Thoracic aorta (tissue), 2 donors: Measurements from ENCODE around the gene TST. TPM values are rescaled to one million over a fixed set of nuclear protein-coding genes. Genes with fewer than 3 reads are reported as not detected.

Experiments
- ATAC-seq: fragments of 150-250 bp; one replicate; pipeline ENCODE4 v1.8.0; 2017; ENCODE audit warnings: low read depth; ENCODE audit not compliant: insufficient number of reproducible peaks, low FRiP score
- DNase-seq: peaks from one replicate; pipeline ENCODE4 v3.0.0-alpha.2; 2020; ENCODE audit warnings: low spot score
- H3K27ac ChIP-seq, 2 donors: fragments of 200-600 bp; sonication (generic); 1 replicate in 1 of 2; 2 replicates in 1 of 2; pipeline ENCODE4 v1.5.1; 2016; ENCODE audit warnings: mild to moderate bottlenecking in 2 of 2, moderate library complexity in 2 of 2
- H3K27me3 ChIP-seq: fragments of 200-600 bp; sonication (generic); replicated peaks from 2 replicates; pipeline ENCODE4 v1.6.0; 2016; ENCODE audit warnings: mild to moderate bottlenecking; ENCODE audit not compliant: insufficient read depth
- H3K36me3 ChIP-seq: fragments of 200-600 bp; sonication (generic); one replicate; pipeline ENCODE4 v1.5.1; 2016
- H3K4me1 ChIP-seq, 2 donors: fragments of 200-600 bp; sonication (generic); 1 replicate in 1 of 2; 2 replicates in 1 of 2; pipeline versions ENCODE4 v1.5.1 to v1.6.0; 2016; ENCODE audit warnings: low read depth in 2 of 2, mild to moderate bottlenecking in 1 of 2; ENCODE audit not compliant: control insufficient read depth in 1 of 2
- H3K4me3 ChIP-seq: fragments of 200-600 bp; sonication (generic); 2 replicates; pipeline ENCODE4 v1.5.1; 2016; ENCODE audit warnings: mild to moderate bottlenecking
- H3K9me3 ChIP-seq: fragments of 200-600 bp; sonication (generic); 2 replicates; pipeline ENCODE4 v1.5.1; 2016
- total RNA-seq, 2 donors: library from RNA; depleted of rRNA; stranded (reverse); fragments of >200 nt; gene quantifications; one replicate each; pipeline versions ENCODE4 v1.1.0 to v1.2.3, GENCODE V29; 2016
- TF ChIP-seq, protein P1 (sequence below): fragments of 200-600 bp; sonication (generic); IDR thresholded peaks from one replicate; pipeline ENCODE4 v1.5.1; 2019; ENCODE audit warnings: antibody characterized with exemption

TST gene
- total RNA-seq, 2 donors from 2014 or later: 8.5 to 26.9 TPM

DNA sequence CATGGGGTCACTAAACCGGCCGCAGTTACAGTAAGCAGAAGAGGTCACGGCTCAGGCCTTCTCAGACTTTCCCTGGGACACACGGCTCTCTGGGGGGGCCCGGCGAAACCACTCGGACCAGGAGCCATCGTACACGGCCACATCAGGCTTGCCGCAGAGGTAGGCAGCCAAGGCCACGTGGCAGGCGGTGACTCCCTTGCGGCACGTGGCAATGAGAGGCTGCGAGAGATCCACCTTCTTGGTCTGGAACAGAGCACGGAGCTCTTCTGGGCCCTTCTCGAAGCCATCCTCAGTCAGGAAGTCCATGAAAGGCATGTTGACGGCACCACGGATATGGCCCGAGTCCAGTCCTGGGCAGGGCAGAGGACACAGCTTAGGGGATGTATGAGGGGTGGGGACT lies 8.3 kb downstream of the TST start:
- ATAC-seq (no peak), DNase-seq (no peak)
- Histone ChIP-seq H3K27ac (no peak overlapping the region), H3K36me3 (no peaks in the 10 kb centered on the region), H3K9me3 (no peaks in the 10 kb centered on the region), H3K4me1 (no peaks in the 10 kb centered on the region), H3K4me3 (no peak overlapping the region), H3K27me3 (no peaks in the 10 kb centered on the region)
- TF ChIP-seq, protein P1, sequence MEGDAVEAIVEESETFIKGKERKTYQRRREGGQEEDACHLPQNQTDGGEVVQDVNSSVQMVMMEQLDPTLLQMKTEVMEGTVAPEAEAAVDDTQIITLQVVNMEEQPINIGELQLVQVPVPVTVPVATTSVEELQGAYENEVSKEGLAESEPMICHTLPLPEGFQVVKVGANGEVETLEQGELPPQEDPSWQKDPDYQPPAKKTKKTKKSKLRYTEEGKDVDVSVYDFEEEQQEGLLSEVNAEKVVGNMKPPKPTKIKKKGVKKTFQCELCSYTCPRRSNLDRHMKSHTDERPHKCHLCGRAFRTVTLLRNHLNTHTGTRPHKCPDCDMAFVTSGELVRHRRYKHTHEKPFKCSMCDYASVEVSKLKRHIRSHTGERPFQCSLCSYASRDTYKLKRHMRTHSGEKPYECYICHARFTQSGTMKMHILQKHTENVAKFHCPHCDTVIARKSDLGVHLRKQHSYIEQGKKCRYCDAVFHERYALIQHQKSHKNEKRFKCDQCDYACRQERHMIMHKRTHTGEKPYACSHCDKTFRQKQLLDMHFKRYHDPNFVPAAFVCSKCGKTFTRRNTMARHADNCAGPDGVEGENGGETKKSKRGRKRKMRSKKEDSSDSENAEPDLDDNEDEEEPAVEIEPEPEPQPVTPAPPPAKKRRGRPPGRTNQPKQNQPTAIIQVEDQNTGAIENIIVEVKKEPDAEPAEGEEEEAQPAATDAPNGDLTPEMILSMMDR: no peak

DNA sequence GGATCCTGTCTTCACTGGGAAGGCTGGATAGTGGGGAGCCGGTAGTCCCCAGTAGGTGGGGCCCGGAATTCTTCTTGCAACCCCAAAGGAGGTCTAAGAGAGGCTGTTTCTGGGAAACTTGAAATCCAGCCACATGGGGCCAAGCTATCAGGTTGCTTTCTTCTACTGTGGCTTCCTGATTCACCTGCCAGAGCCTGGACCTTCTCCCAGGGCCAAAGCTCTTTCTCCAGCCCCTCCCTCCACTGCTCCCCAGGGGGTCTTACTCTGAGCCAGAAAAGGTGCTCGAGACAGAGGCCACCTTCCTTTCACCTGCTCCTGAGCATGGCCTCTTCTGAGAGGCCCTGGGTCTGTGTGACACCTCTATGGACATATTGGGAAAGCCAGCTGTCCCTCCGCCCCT lies 9.1 kb downstream of the TST start:
- TF ChIP-seq, protein P1: no peak
- Histone ChIP-seq H3K4me1 (no peaks in the 10 kb centered on the region), H3K27me3 (no peaks in the 10 kb centered on the region), H3K36me3 (no peaks in the 10 kb centered on the region), H3K4me3 (no peak overlapping the region), H3K27ac (no peak overlapping the region), H3K9me3 (no peaks in the 10 kb centered on the region)
- no peak for ATAC-seq
- DNase-seq: no peak

DNA sequence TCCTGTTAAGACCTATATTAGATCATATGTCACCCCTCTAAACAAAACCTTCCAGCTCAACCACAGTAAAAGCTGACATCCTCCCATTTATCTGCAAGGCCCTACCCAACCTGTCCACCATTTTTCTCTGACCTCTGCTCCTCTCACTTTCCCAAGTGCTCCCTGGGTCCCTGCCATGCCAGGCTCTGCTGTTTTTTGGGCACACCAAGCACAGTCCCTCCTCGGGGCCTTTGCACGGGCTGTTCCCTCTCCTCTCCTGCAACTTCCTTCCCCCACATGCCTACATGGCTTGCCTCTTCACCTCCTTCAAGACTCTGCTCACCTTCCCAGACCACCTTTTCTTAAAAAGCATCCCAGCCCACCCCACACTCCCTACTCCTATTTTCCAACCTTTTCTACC lies 9.8 kb downstream of the TST start:
- Histone ChIP-seq H3K36me3 (no peaks in the 10 kb centered on the region), H3K4me3 (no peak overlapping the region), H3K27ac (no peak overlapping the region), H3K9me3 (no peaks in the 10 kb centered on the region), H3K4me1 (no peaks in the 10 kb centered on the region), H3K27me3 (no peaks in the 10 kb centered on the region)
- DNase-seq: no peak
- ATAC-seq: no peak
- TF ChIP-seq, protein P1: no peak

DNA sequence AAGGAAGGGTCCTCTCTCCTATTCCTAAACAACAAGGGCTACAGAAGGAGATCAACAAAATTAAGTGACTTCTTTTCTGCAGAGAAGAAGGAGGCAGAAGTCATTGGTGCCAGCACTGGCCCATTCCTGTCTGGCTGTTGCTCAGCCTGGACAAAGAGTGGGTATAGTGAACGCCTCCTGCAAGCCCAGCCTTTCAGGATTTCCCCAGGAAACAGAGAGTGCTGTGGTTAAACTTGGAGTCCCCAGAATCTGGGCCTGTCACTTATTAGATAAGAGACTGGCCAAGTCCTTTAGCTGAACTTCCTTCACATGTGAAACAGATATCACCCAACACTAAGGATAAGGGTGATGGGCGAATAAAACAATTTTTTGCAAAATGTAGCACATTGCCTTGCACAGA lies 10.9 kb downstream of the TST start:
- H3K9me3 ChIP-seq: no peaks in the 10 kb centered on the region
- H3K27me3 ChIP-seq: no peaks in the 10 kb centered on the region
- TF ChIP-seq, protein P1: no peak
- no peak overlapping the region for H3K27ac ChIP-seq
- no peaks in the 10 kb centered on the region for H3K36me3 ChIP-seq
- DNase-seq: no peak
- ATAC-seq: no peak
- H3K4me3 ChIP-seq: no peak overlapping the region
- no peaks in the 10 kb centered on the region for H3K4me1 ChIP-seq

DNA sequence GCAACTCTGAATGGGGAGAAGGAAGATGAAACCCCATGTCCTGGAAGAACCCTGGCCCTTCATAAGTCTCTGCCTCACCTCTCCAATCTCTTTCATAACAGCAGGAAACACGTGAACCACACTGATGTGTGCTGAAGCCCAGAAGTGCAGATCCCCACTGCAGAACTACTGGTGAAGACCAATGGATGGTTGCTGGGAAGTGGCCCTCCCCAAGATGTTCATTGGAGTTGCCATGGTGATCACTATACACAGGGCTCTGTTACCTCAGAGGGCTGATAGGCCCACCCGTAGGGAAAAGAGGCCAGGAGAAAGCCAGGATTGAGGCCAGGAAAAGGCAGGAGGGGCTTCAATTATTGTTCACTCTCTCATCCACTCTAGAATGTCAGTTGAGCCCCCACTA lies 11.6 kb downstream of the TST start:
- Histone ChIP-seq H3K36me3 (no peaks in the 10 kb centered on the region), H3K4me3 (no peak overlapping the region), H3K4me1 (no peaks in the 10 kb centered on the region), H3K9me3 (no peaks in the 10 kb centered on the region), H3K27me3 (no peaks in the 10 kb centered on the region), H3K27ac (no peak overlapping the region)
- ATAC-seq (no peak), DNase-seq (no peak)
- TF ChIP-seq, protein P1: no peak
